NCI-H1092 (cell line): ENCODE measurements around the gene BABAM2.
"Not testable (repeated sequence)": the region's sequence is repeated elsewhere in the genome, so short reads cannot be mapped to it uniquely, and the experiment has no call there.

Source experiments
- DNase-seq: peaks from one replicate; lab custom pipeline; 2025; lab: John Stamatoyannopoulos, UW

Gene BABAM2

DNA sequence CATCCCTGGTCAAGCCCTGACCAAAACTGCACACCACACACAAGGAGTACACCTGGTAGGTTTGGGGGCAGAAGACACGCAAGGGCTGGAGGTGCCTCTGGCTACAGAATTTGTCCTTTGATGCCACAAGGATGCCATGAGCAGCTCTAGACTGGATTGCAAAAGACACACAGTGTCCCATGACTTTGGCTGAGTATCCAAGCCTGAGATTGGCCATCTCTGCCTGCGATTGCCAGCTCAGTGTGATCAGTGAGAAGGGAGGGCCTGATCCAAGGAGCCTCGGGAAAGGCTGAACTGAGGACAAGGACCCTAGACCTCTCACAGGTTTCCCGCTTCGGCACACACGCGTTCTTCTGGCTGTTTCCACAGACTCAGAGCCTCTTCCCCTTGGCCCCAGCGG is 442.2 kb downstream of the BABAM2 start:
- DNase-seq, result no peak

DNA sequence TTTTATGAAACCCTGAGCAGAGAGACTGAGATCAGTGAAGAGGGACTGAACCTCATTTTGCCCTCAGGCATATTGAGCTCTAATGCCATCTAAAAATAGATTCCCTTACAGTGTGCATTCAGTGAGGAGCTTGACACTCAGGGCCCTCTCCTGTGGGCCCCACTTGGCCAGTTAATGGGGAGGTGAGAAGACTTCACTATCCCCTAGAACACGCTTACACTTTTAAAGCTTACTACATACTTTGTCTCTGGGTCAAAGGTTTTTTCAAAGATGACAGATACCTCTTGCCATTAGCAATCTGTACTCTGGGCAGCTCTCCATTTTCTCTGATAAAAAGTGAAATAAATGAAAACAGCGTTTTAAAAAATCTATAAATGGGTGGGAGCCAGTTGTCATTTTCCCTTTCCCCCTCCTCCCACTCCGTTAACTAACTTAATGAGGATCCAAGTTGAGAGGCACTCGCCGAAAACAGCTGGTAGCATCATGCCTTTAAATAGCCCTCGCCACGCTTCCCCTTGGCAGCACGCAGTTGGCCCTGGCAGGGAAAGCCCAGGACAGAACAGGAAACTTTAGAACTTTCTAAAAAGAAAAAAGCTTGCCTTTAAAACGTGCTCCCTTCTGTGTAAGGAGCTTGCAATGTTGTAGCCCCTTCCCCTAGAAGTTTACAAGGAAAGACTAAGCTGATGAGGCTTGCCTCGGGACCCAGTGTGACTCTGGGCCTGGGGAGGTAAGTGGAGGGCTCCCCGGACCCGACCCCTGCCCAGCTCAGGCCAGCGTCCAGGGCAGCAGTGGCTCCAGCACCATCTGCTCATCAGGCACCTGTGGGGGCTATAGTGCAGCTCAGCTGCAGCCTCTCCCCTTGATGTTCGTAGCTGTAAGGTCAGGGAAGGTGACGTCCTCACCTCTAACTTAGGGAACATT is 443.3 kb downstream of the BABAM2 start:
- no peak for DNase-seq

DNA sequence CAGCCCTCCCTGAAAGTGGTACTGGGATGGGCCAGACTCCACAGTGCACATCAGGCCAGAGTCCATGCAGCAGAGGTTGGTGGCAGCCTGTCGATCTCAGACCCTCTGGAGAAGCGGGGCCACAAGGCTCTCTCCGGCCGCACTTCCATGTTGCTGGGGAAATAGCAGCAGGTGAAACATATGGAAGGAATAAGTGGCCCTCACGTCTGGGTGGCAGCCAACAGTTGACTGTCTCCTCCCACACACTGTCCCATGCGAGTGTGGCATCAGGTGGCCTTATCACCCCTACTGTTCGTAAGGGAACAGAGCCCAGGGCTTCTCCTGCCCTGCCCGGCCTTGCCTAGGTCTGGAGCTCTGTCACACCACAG is 444.0 kb downstream of the BABAM2 start:
- no peak for DNase-seq

DNA sequence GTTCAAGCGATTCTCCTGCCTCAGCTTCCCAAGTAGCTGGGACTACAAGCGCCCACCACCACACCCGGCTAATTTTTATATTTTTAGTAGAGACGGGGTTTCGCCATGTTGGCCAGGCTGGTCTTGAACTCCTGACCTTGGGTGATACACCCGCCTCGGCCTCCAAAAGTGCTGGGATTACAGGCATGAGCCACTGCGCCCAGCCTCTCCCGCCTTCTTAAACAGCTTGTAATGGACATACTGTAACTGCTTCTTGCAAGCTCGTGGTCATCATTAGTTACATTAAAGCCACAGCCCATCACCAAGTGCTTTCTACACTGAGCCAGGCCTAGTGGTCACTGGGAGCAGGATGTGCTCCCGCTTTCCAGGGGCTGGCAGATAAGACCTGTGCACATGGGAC is 444.7 kb downstream of the BABAM2 start:
- DNase-seq, result not testable (repeated sequence)

DNA sequence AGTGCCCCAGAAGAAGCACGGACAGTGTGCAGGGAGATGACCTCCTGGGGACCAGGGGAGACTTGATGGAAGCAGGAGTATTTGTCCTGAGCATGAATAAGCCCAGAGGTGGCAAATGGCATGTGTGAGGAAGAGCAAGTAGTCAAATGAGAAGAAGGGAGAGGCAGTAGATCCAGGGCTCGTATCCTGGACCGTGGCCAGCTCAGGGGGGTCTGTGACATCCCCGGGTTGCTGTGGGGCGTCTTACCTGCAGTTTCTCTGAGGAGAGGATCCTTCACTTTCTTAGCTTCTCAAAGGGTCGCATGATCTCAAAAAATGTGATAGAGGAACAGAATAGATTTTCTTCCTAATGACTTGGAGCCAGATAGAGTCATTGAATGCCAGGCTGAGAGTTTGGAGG is 445.1 kb downstream of the BABAM2 start:
- no peak for DNase-seq

DNA sequence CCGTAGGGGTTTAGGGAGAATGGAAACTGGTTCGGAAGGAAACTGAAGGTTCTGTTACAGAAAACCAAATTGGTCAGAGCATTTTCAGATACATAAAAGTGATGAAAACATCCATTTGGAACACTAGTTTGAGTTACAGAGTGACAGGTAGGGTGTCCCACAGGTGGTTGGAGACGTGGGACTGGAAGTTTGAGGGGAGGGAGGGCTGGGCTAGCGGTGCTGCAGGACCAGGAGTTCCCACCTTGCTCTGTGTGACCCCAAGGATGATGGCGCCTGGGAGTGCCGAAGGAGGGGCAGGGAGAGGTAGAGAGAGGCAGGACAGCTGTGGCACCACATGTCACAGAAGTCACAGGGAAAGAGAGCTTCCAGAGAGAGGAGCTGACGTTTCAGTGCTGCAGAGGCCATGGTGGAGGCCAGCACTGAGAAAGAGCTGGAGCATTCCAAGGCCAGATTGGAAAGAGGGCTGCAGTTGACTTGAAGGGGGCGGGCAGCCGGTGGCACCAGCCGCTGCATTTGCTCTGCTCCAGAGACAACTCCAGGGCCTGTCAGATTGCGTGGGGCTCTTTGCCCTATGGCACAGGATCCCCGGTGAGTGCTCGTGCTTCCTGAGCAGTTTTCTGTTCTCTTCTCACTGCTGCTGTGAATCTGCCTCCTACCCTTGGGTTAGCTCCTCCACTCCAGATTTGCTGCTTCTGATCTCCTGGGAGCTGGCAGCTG is 445.9 kb downstream of the BABAM2 start:
- DNase-seq, result no peak

DNA sequence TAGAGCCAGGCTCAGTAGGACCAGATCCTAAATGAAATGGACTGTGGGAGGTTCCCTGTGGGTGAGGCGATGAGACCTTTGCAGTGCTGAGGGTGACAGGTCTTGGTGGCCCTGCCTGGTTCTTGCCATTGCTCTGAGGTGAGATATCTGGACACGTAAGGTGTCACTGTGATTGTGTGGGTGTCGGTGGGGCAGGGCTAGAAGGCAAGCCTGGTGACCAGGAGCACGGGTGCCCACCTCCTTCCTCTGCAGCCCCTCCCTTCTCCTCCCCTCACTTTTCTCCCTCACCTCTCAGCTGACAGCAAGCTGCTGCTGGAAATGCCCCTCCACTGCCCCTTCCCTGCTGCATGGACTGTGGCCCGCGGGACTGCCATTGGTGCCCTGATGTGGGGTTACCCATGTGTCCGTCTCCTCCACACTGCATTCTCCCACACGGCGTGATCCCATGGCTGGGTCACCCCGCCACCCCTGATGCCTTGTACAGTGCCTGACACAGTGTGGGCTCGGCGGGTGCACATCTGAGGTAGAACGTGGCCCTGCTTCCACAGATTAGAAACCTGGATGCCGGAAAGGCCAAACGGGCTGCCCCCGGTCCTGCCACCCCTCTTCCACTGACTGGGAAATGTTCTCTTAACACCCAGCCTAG is 446.6 kb downstream of the BABAM2 start:
- no peak for DNase-seq

DNA sequence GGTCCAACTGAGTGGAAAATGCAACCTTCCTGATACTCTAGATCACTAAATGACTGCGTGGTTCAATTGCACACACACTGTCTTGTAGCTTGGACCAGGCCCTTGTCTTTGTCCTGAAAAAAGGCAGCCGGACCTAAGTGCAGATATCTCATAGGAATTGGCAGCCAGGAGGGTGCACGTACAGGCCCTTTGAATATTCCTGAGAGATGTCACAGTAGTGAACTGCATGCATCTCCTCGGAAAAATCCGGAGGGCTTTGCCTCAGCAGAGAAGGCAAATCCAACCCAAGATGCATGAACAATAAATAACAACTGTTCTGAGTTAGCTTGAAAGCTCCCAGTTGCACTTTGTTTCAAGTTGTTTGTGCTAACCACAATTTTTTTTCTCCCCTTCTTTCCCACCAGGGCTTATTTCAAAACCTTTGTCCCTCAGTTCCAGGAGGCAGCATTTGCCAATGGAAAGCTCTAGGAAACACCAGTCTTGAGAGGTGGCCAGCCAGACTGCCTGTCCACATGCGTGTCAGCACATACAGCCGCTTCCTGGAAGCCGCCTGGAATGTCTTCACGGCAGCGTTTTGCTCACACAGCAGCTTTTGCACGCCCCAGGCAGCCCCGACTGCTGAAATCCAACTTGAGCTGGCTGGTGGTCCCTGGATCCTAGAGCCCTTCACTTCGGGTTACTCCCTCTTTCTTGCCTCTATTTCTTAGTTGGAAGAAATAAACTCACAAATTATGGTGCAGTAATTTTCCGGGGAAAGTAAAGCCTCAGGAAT is 447.7 kb downstream of the BABAM2 start:
- DNase-seq, result no peak

DNA sequence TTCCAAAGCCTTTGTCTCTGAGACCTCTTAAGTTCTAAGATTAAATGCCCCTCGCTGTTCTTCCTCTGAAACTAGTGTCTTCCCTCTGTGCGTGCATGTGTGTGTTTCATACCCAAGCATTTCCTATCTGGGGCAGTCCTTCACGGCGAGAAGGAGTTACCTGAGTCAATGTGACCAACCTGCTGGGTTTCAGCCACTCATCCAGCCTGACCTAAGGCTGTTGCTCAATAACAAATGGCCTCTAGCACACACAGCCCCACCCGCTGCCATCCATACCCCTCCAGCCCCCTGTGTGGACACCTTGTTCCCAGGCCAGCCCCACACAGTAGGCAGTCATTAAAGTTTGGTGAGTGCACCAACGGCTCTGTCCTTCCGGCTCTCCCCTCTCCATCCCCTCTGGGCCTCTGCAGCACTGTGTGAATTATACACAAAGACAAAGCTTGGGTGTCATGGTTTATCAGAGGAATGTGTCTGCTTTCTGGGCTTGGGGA is 448.3 kb downstream of the BABAM2 start:
- DNase-seq, result no peak

DNA sequence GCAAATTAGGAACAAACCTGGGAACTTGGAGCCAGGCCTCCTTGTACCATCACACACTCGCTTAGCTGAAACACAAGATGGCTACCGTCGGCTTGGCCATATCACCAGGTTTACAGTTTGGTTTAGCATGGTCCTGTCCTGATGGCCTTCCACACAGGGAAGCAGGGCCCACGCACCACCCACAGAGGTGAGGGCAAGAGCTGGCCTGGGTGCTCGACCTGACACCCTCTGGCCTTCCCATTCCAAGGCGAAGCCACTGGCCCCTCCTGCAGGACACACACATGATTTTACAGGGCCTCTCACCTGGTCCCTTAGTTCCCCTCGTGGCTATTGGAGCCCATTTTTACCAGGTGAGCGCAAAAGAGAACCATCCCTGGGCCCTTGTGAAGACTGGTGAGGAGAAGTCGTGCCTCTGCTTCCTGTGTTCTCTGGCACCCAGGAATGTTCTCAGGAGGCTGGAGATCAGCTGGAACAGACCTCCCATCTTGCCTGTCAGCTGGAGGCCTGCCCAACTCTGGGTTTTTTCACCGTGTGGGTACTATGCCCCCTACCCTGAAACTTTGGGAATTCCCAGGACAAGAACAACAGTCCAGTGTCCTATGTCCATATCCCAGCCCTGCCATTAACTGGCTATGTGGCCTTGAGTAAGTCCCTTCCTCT is 449.1 kb downstream of the BABAM2 start:
- DNase-seq, result no peak

DNA sequence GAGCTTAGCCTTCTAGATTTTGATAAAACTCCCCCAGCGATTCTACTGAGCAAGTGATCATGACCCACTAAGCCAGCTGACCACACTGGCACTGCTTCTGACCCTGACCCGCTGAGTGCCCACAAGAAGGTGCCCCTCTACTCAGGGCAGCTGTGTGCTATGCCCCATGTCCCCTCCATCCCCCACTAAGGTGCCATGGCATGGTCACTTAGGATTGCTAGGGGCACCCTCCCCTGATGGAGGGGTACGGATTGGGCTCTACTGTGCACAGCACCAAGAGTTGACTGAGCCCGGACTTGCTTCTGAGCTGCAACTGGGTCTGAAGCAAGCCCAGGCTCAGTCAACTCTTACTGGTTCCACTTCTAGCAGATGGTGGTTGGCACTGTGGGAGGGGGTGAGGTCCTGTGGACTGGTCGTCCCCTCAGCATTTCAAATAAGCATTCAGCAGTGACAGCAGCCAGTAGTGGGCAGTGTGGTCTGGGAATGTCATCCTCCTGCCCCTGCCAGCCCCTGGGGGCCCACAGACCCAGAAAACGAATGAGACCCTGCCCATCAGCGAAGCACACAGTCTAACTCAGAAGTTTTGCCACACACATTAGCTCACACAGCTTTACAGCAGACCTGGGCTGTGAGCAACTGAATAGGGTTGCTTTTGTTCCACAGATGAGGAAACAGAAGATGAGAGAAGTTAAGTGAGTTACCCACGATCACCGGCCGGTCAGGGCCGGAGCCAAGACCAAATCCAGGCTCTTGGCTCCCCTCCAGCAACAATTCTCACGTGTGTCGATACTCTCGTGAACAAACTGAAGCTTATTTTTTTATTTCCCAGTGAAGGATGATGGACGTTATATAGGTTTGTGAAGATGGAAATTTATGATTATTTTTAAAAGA is 450.0 kb downstream of the BABAM2 start:
- DNase-seq, result no peak

DNA sequence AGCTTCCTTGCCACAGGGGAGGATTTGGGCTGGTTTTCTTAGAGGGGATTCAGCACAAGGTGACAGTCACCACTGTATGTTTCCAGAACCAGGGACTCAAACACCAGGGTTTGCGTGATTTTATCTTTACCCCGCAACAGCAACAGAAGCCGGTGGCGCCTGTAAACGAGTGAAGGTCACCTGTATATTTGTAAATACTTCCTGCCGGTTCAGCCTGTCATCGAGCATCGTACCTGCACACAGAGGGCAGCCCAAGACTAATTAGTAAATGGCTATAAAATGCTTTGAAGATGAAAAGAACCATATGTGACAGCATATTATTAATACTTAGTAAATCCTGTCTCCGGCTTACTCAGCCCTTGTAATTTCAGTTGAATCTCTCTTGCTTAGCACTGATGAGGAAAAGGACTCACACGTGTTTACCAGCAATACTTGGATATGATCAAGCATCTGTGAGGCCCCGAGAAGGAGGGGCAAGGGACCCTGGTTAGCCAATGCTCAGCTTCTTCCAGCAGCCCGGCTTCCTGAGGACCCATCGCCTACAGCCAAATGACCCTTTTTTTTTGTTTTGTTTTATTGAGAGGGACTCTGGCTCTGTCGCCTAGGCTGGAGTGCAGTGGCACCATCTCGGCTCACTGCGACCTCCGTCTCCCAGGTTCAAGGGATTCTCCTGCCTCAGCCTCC is 450.8 kb downstream of the BABAM2 start:
- no peak for DNase-seq

DNA sequence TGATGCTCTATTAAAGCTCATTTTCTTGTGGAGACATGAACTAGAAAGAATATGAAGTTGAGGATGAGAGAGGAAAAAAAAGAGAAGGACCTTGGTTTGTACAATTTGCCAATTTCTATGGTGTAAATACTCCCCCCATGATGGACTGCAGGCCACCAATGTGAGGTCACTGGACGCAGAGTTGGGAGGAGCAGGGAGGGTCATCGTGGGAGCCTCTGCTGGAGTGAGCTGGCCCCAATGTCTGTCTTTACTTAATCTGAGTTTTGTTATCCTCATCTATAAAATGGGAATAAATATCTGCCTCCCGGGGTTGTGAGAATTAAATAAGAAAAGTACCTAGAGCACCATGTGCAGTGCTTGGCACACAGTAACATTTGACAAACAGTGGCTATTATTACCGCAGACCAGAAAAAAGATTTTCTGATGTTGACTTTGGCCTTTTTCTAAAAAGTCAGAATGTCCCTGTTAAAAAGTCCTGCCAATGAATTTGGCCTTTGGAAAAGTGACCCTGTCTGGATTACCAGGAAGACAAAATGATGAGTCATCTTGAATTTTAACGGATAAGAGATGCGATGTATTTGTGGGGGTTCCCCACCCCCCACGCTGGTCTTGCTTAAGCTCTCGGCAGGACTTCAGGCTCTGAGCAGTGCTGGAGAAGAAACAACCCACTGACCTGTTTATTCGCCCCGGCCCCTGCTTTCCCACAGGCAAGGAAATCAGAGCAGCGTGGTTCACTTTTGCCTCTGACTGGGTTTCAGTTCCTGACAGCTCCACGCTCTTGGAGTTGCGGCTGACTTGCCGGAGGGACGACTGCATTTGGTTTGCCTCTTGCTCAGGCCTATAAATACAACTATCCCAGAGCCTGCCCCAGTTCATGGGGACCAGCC is 451.8 kb downstream of the BABAM2 start:
- DNase-seq, result no peak

DNA sequence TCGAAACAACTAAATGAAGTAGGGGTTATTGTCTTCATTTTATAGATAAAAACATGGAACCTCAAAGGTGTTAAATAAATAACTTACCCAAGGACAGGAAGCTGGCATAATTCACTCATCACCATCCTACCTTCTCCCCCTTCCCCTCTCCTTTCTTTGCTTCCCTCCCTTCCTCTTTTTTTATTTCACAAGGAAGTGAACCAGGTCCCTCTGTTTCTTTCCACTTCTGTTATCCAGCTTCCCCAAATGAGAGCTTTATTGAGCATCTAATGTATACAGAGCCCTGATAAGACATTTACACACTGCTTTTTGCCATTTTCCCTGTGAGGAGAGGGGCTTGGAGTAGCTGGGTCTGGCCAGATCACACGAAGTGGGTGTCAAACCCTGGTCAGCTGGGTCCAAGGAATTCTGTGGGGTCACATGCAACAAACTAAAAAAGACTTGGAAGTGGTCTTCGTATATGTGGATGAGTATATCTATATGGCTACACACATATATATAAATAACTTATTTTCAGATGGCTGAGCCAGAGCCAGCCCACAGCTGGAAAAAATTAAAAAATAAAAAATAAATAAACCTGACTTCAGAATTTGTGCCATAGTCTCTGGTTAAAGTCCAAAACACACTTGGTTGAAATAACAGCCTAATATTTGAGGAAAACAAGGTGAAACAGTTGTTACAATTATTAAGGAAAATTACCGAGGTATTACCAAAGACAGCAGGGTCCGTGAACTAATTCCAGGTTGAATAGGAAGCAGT is 452.8 kb downstream of the BABAM2 start:
- no peak for DNase-seq

DNA sequence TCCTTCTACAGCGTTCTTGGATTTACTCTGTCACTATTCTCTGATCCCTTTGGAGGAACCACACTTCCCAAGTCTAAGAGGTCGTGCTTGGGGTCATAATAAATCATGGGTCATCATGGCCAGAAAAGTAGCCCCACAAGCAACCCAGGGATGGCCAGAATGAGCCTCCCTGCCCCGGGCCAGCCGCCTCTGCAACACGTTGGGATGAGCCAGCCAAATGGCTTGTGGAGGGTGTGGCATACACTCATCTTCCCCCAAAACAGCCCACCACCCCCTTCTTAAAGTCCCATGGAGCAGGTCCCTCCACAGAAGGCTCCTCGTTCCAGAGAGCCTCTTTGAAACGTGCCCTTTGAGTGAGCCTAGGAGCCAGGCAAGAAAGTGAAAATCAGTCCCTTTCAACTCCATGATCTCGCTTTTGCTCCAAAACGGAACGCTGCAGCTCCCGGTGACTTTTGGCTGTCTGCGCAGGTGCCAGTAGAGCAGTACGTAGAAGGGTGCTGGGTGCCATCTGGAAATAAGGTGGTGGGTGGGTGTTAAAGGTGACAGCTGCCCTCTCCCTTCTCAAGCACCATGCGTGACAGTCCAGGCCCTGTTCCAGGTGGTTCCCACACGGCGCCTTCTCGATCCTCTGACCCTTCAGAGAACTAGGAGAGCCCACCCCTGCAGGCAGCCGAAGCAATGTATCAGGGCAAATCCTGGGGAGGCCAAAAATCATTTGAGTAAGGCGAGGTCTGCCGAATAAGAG is 453.6 kb downstream of the BABAM2 start:
- no peak for DNase-seq

DNA sequence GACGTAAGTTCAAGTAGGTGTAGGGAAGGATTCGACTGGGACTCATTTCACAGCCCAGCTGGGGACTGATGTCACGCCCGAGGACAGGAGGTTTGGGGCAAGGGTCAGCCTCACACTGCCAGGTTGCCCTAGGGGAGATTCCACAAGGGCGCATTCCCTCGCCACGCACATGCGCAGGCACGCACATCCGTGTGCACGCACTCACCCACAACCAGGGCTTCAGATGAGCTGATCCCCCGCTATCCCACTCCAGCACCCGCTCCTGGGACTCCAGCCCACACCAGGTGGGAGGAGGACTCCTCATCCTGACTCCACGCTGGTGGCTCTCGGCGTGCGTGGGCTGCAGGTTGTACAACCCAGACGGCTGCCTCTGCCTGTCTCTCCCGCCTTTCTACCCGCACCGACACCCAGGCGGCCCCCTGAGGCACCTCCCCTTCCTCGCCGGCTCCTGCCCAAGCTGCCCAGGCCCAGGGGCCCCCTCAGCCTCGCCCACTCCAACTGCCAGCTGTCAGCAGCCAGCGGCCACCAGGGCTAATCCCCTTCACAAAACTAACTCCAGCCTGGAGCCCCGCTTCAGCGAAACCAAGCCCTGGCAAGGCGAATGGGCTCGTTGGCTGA is 454.3 kb downstream of the BABAM2 start:
- no peak for DNase-seq

DNA sequence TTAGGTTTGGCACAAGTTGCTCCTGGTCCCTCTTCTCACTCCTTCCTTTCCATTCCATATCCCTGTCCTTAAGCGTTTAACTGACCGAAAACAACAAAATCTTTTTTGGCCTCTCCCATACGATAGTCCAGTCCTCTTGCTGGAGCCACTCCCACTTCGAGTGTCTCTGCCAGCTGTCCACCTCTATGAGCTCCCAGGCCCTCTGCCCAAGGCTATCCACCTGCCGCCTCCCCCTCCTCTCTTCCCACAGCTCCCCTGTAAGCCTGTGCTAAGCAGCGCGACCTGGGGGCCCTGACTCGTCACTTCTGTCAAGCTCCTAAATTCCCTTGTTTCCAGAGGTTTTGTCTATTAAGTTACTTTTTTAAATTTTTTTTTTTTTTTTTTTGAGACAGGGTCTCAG is 455.1 kb downstream of the BABAM2 start:
- DNase-seq, result no peak
